ENCODE data around the gene AHDC1.

DNA sequence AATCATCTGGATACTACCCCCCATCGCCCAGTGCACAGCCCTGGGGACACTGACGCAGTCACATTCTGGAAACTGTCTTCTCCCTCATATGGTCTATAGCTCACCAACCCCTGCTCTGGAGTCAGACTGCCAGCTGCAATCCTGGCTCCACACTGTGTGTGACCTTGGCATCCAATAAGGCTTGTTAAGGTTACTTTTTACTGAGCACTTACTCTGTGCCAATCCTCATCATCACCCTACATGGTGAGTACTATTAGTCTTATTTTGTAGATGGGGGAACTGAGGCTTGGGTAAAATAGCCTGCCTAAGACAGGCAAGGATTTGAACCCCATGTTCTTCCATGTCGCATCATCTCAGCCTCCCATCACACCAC is 34.9 kb downstream of the AHDC1 start:
- TF ChIP-seq CTCF (IDR thresholded peaks at IDR 0.05; ENCODE audit: borderline replicate concordance, extremely low read depth, low read length, poor library complexity, severe bottlenecking) (no peak), EZH2 (IDR thresholded peaks at IDR 0.05; ENCODE audit: borderline replicate concordance, low read depth, low read length, severe bottlenecking) (no peak)
